Uterus (tissue), 4 donors: ENCODE measurements around the gene ACBD6. TPM values are rescaled to one million over a fixed set of nuclear protein-coding genes. Genes with fewer than 3 reads are reported as not detected.

Experiments
- DNase-seq, 2 donors: peaks; one replicate each; pipeline ENCODE4 v3.0.0-alpha.2; 2019 to 2020
- H3K27ac ChIP-seq, 2 donors: fragments of 200-600 bp; sonication (generic); 1 replicate in 1 of 2; 2 replicates in 1 of 2; pipeline ENCODE4 v1.5.1; 2016 to 2018
- H3K27me3 ChIP-seq, 2 donors: fragments of 200-600 bp; sonication (generic); one replicate each; pipeline ENCODE4 v1.5.1; 2018 to 2019; ENCODE audit warnings: control low read depth in 1 of 2
- H3K36me3 ChIP-seq, 2 donors: fragments of 200-600 bp; sonication (generic); one replicate each; pipeline ENCODE4 v1.5.1; 2019; ENCODE audit warnings: control low read depth in 1 of 2
- H3K4me1 ChIP-seq, 2 donors: fragments of 200-600 bp; sonication (generic); one replicate each; pipeline ENCODE4 v1.5.1; 2018 to 2019; ENCODE audit warnings: control low read depth in 1 of 2
- H3K4me3 ChIP-seq, 2 donors: fragments of 200-600 bp; sonication (generic); 1 replicate in 1 of 2; 2 replicates in 1 of 2; pipeline ENCODE4 v1.5.1; 2018 to 2019; ENCODE audit warnings: mild to moderate bottlenecking in 1 of 2
- H3K9me3 ChIP-seq, 2 donors: fragments of 200-600 bp; sonication (generic); one replicate each; pipeline ENCODE4 v1.5.1; 2019; ENCODE audit warnings: control low read depth in 1 of 2
- CTCF ChIP-seq, 4 experiments: fragments of 200-600 bp in 2 of 4; fragments of 450-650 bp in 2 of 4; sonication (generic) in 2 of 4; IDR thresholded peaks; one replicate each; pipeline ENCODE4 v1.5.1; 2016 to 2019; ENCODE audit warnings: antibody characterized with exemption in 4 of 4, mild to moderate bottlenecking in 2 of 4, moderate library complexity in 1 of 4
- POLR2A ChIP-seq, 2 donors: fragments of 450-650 bp; IDR thresholded peaks; one replicate each; pipeline ENCODE4 v1.6.1; 2016; ENCODE audit warnings: antibody characterized with exemption in 2 of 2, mild to moderate bottlenecking in 1 of 2, moderate library complexity in 1 of 2
- intact Hi-C: fragments of 100-400 bp; cut with DNase I; formaldehyde crosslinking; loops from one replicate; pipeline ENCODE4 v1.15.1; 2023; ENCODE audit warnings: low total_unique reads
- total RNA-seq, 4 donors: library from RNA; depleted of rRNA in 3 of 4; stranded (reverse); fragments of >200 nt in 3 of 4; gene quantifications; one replicate each; pipeline versions ENCODE4 v1.1.0 to v1.2.4, GENCODE V29; 2014 to 2023
- donor health status: DM: yes; HTN: yes; CAD: no.

ACBD6 gene
- total RNA-seq, 4 donors from 2014 or later = 22.1 to 54.7 (median 39.6) TPM

- intact Hi-C loops = no loop called here
- H3K27me3 ChIP-seq = no peaks in the 10 kb centered on the region
- no peak for TF ChIP-seq POLR2A (IDR thresholded peaks at IDR 0.05)
- TF ChIP-seq CTCF (IDR thresholded peaks at IDR 0.05) = no peak
- H3K4me3 ChIP-seq = no peak overlapping the region
- no peak overlapping the region for H3K27ac ChIP-seq
- no peak for DNase-seq
- H3K4me1 ChIP-seq = no peaks in the 10 kb centered on the region
- H3K9me3 ChIP-seq = no peaks in the 10 kb centered on the region
- no peaks in the 10 kb centered on the region for H3K36me3 ChIP-seq
These were observed 257.5 kb downstream of the ACBD6 start for GRCh38 chr1:180244840-180245239.

GRCh38 chr1:180243517-180244221 lies 258.7 kb downstream of the ACBD6 start:
- TF ChIP-seq CTCF (IDR thresholded peaks at IDR 0.05) = no peak
- no peak for TF ChIP-seq POLR2A (IDR thresholded peaks at IDR 0.05)
- no peak overlapping the region for H3K4me3 ChIP-seq
- H3K4me1 ChIP-seq = no peaks in the 10 kb centered on the region
- intact Hi-C loops = no loop called here
- H3K27me3 ChIP-seq = peaks cover 1 to 11% of the 10 kb centered on the region in 2 donors
- H3K36me3 ChIP-seq = no peaks in the 10 kb centered on the region
- no peaks in the 10 kb centered on the region for H3K9me3 ChIP-seq
- DNase-seq = no peak
- H3K27ac ChIP-seq = no peak overlapping the region

GRCh38 chr1:180241716-180242544 lies 260.4 kb downstream of the ACBD6 start:
- no peaks in the 10 kb centered on the region for H3K9me3 ChIP-seq
- H3K27me3 ChIP-seq = peaks cover 15 to 28% of the 10 kb centered on the region in 2 donors
- no peak for DNase-seq
- H3K36me3 ChIP-seq = no peaks in the 10 kb centered on the region
- TF ChIP-seq POLR2A (IDR thresholded peaks at IDR 0.05) (no peak), CTCF (IDR thresholded peaks at IDR 0.05) (no peak)
- no peak overlapping the region for H3K4me3 ChIP-seq
- no peak overlapping the region for H3K27ac ChIP-seq
- no peaks in the 10 kb centered on the region for H3K4me1 ChIP-seq
- intact Hi-C loops = no loop called here

GRCh38 chr1:180239145-180240096 lies 263.0 kb downstream of the ACBD6 start:
- intact Hi-C loops = no loop called here
- Histone ChIP-seq H3K4me3 (no peak overlapping the region), H3K27me3 (peaks cover 31 to 53% of the 10 kb centered on the region in 2 donors), H3K36me3 (no peaks in the 10 kb centered on the region), H3K27ac (no peak overlapping the region), H3K9me3 (no peaks in the 10 kb centered on the region), H3K4me1 (peaks cover 0 to 8% of the 10 kb centered on the region in 2 donors)
- no peak for TF ChIP-seq CTCF (IDR thresholded peaks at IDR 0.05)
- no peak for TF ChIP-seq POLR2A (IDR thresholded peaks at IDR 0.05)
- no peak for DNase-seq
